Activated CD4-positive, alpha-beta memory T cell treated with anti-CD3 and anti-CD28 coated beads, Interleukin-2, amount 10 ng/mL, durations not matched to agents 7 days and 5 days (primary cell): ENCODE results near the gene CD3E. TPM values are rescaled to one million over a fixed set of nuclear protein-coding genes. Genes with fewer than 3 reads are reported as not detected.

ENCODE experiments used
- CTCF ChIA-PET: fragments of 350-600 bp; sonication (Branson Sonifier 250); formaldehyde crosslinking; loops from one replicate; lab custom pipeline; 2021; ENCODE audit warnings: antibody characterized with exemption, inconsistent platforms; lab: Charles Lee
- POLR2A ChIA-PET: fragments of 350-600 bp; sonication (Branson Sonifier 250); formaldehyde crosslinking; loops from one replicate; lab custom pipeline; 2021; ENCODE audit warnings: antibody characterized with exemption; lab: Charles Lee
- DNase-seq: peaks from one replicate; pipeline ENCODE4 v3.0.0-alpha.2; 2020
- H3K27ac Mint-ChIP-seq: one replicate; pipeline ENCODE4 v1.8.0; 2021; ENCODE audit warnings: mild to moderate bottlenecking, mixed read lengths
- H3K27me3 Mint-ChIP-seq: one replicate; pipeline ENCODE4 v1.8.0; 2021; ENCODE audit warnings: mixed read lengths
- H3K36me3 Mint-ChIP-seq: one replicate; pipeline ENCODE4 v1.8.0; 2021; ENCODE audit warnings: low read depth, mixed read lengths
- H3K4me1 Mint-ChIP-seq: one replicate; pipeline ENCODE4 v1.8.0; 2021; ENCODE audit warnings: mixed read lengths
- H3K4me3 Mint-ChIP-seq: one replicate; pipeline ENCODE4 v1.8.0; 2021; ENCODE audit warnings: mild to moderate bottlenecking, mixed read lengths
- H3K9me3 Mint-ChIP-seq: one replicate; pipeline ENCODE4 v1.8.0; 2021; ENCODE audit warnings: mixed read lengths
- total RNA-seq, 2 experiments: library from RNA; stranded (reverse); gene quantifications; one replicate each; pipeline ENCODE4 v1.2.3, GENCODE V29; 2021

The CD3E gene
- total RNA-seq, 2 experiments from 2014 or later = 639 to 653 TPM

GRCh38 chr11:118312328-118312727, 7.8 kb downstream of the CD3E start:
- Mint-ChIP-seq H3K9me3 (no peaks in the 10 kb centered on the region), H3K4me1 (peaks cover 88% of the 10 kb centered on the region), H3K4me3 (no peak overlapping the region), H3K27me3 (no peaks in the 10 kb centered on the region), H3K36me3 (peaks cover 82% of the 10 kb centered on the region), H3K27ac (peak overlapping the region; percentile 53)
- ChIA-PET CTCF (interaction anchor here (1.1 to 2.8 kb wide), 7 partner anchors 17 to 114 kb away, joined by 3 to 15 read pairs (median 5); partner anchors contain the start of gene CD3D), POLR2A (interaction anchor here (1.1 to 1.6 kb wide), 3 partner anchors 47 to 98 kb away, joined by 3 to 7 read pairs (median 4); partner anchors contain the start of genes MPZL3 and UBE4A)
- no peak for DNase-seq

GRCh38 chr11:118313242-118313641, 8.7 kb downstream of the CD3E start:
- Mint-ChIP-seq H3K36me3 (peaks cover 77% of the 10 kb centered on the region), H3K27me3 (no peaks in the 10 kb centered on the region), H3K4me3 (no peak overlapping the region), H3K27ac (no peak overlapping the region), H3K9me3 (no peaks in the 10 kb centered on the region), H3K4me1 (peaks cover 84% of the 10 kb centered on the region)
- ChIA-PET CTCF (interaction anchor here (0.8 to 3.0 kb wide), 3 partner anchors 17 to 40 kb away, joined by 3 to 12 read pairs (median 11); partner anchors contain the start of gene CD3D), POLR2A (no interaction called here)
- DNase-seq = no peak

DNA sequence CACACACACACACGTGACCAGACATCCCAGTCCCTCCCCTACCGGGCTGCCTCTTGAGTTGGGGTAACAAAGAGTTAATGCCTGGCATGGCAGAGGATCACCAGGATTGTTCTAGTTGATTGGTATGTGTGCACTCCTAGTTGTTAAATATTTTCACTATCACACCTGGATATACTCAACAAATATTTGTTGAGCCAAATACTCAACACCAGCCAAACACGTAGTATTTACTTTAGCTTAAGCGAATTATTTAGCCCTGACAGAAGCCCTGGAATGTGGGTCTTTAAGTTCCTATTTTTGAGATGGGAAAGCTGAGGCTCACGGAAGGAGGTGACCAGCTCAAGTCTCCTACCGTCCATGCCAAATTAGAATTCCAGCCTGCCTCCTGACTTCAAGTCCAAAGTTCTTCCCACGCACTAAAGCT, 10.5 kb downstream of the CD3E start:
- CTCF ChIA-PET = interaction anchor here (3.0 kb wide), 1 partner anchor 19 kb away, joined by 11 read pairs; no protein-coding TSS in a partner anchor
- H3K36me3 Mint-ChIP-seq = peaks cover 71% of the 10 kb centered on the region
- no peaks in the 10 kb centered on the region for H3K27me3 Mint-ChIP-seq
- peak overlapping the region; percentile 54 for H3K4me3 Mint-ChIP-seq
- DNase-seq = no peak
- POLR2A ChIA-PET = interaction anchor here (0.9 to 1.2 kb wide), 2 partner anchors 17 to 91 kb away, joined by 3 read pairs; partner anchors contain the start of gene JAML
- H3K27ac Mint-ChIP-seq = peak overlapping the region; percentile 97
- H3K9me3 Mint-ChIP-seq = no peaks in the 10 kb centered on the region
- peaks cover 85% of the 10 kb centered on the region for H3K4me1 Mint-ChIP-seq

- Mint-ChIP-seq H3K4me1 (peaks cover 76% of the 10 kb centered on the region), H3K27ac (peak overlapping the region; percentile 97), H3K27me3 (no peaks in the 10 kb centered on the region), H3K4me3 (no peak overlapping the region), H3K9me3 (no peaks in the 10 kb centered on the region), H3K36me3 (peaks cover 54% of the 10 kb centered on the region)
- DNase-seq = no peak
- POLR2A ChIA-PET = no interaction called here
- CTCF ChIA-PET = interaction anchor here (0.7 to 1.0 kb wide), 2 partner anchors 59 to 173 kb away, joined by 3 to 4 read pairs; no protein-coding TSS in a partner anchor
These were observed 13.6 kb downstream of the CD3E start for GRCh38 chr11:118318124-118318523.

DNA sequence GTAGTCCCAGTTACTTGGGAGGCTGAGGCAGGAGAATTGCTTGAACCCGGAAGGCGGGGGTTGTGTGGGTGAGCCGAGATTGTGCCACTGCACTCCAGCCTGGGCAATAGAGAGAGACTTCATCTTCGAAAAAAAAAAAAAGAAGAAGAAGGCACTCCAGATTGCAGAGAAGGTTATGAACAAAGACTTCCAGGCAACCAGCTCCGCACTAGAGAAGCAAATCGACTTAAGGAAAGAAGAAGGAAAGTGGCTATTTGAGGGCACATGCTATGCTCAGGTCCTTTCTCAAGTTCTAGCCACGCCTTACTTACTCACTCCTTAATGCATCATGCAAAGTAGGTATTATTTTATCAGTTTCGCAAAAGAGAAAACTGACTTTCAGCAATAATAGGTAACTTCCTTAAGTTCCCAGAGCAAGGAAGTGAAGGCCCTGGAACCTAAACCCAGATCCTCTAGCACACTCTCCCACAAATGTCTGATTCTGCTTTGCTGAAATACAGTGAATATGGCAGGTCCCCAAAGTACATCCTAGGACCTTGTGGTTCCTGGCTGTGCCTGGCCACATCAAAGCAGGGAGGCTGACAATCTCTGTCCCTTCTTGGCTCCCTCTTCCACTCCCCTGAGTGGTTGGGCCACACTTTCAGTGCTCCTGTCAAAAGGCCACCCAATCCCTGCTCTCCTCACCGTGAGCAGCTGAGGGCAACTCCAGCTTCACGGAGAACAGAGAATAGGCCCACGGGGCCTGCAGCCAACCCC, 14.2 kb downstream of the CD3E start:
- ChIA-PET CTCF (interaction anchor here (0.9 kb wide), 1 partner anchor 13 kb away, joined by 3 read pairs; no protein-coding TSS in a partner anchor), POLR2A (no interaction called here)
- Mint-ChIP-seq H3K27me3 (no peaks in the 10 kb centered on the region), H3K4me1 (peaks cover 74% of the 10 kb centered on the region), H3K4me3 (no peak overlapping the region), H3K36me3 (peaks cover 51% of the 10 kb centered on the region), H3K9me3 (no peaks in the 10 kb centered on the region), H3K27ac (peak overlapping the region; percentile 36)
- DNase-seq = no peak

GRCh38 chr11:118319337-118319707, 14.8 kb downstream of the CD3E start:
- Mint-ChIP-seq H3K27me3 (no peaks in the 10 kb centered on the region), H3K4me3 (no peak overlapping the region), H3K27ac (peak overlapping the region; percentile 36), H3K36me3 (peaks cover 46% of the 10 kb centered on the region), H3K4me1 (peaks cover 69% of the 10 kb centered on the region), H3K9me3 (no peaks in the 10 kb centered on the region)
- POLR2A ChIA-PET = no interaction called here
- no peak for DNase-seq
- CTCF ChIA-PET = interaction anchor here (0.9 kb wide), 1 partner anchor 14 kb away, joined by 3 read pairs; no protein-coding TSS in a partner anchor

DNA sequence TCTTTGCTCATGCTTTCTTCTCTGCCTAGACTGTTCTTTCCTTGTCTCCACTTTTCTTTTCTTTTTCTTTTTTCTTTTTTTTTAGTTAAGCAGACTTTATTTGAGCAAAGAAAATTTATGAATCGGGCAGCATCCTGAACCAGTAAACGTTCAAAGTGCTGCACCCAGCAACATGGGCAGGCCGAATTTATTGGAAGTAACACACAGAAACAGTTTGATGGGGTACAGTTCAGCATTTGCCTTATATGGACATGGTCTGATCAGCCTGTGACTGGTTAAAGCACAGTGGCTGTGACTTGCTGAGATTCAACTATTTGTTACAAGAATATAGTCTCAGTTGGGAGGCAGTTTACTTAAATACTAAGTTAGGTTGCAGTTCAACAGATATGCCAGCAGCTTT, 16.0 kb downstream of the CD3E start:
- H3K27me3 Mint-ChIP-seq = no peaks in the 10 kb centered on the region
- H3K4me3 Mint-ChIP-seq = no peak overlapping the region
- ChIA-PET CTCF (interaction anchor here (0.7 kb wide), 1 partner anchor 19 kb away, joined by 3 read pairs; no protein-coding TSS in a partner anchor), POLR2A (no interaction called here)
- no peak for DNase-seq
- H3K9me3 Mint-ChIP-seq = no peaks in the 10 kb centered on the region
- H3K36me3 Mint-ChIP-seq = peaks cover 35% of the 10 kb centered on the region
- no peak overlapping the region for H3K27ac Mint-ChIP-seq
- H3K4me1 Mint-ChIP-seq = peaks cover 58% of the 10 kb centered on the region

GRCh38 chr11:118321386-118322082, 17.0 kb downstream of the CD3E start:
- peaks cover 48% of the 10 kb centered on the region for H3K4me1 Mint-ChIP-seq
- ChIA-PET POLR2A (interaction anchor here (0.7 kb wide), 1 partner anchor 18 kb away, joined by 4 read pairs; no protein-coding TSS in a partner anchor), CTCF (interaction anchor here (0.9 kb wide), 1 partner anchor 26 kb away, joined by 3 read pairs; no protein-coding TSS in a partner anchor)

DNA sequence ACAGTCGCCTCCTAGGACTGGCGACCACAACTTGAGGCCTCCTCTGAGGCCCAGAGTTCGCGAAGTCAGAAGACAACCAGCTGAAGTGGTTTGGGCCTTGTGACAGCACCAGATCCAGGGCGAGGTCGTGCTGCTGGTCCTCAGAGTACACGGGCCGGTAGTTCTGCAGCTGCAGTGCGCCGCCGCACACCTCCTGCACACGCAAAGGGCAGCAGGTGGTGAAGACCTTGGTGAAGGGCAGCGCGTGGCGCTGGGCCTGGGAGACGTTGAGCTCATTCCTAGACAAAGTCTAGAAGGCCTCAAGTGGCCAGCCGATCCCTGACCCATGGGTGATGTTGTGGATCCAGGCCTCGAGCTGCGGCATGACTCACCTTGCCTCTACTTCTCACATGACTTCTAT, 18.2 kb downstream of the CD3E start:
- Mint-ChIP-seq H3K27me3 (no peaks in the 10 kb centered on the region), H3K4me1 (peaks cover 38% of the 10 kb centered on the region), H3K27ac (no peak overlapping the region), H3K36me3 (peaks cover 25% of the 10 kb centered on the region), H3K9me3 (no peaks in the 10 kb centered on the region), H3K4me3 (no peak overlapping the region)
- POLR2A ChIA-PET = interaction anchor here (1.7 kb wide), 1 partner anchor 18 kb away, joined by 7 read pairs; the partner anchor contains the start of gene CD3E
- CTCF ChIA-PET = interaction anchor here (0.9 kb wide), 1 partner anchor 27 kb away, joined by 3 read pairs; no protein-coding TSS in a partner anchor
- no peak for DNase-seq

More at GRCh38 chr11:118321386-118322082, 17.0 kb downstream of the CD3E start:
- peaks cover 32% of the 10 kb centered on the region for H3K36me3 Mint-ChIP-seq
- H3K27me3 Mint-ChIP-seq = no peaks in the 10 kb centered on the region
- no peak overlapping the region for H3K4me3 Mint-ChIP-seq
- H3K27ac Mint-ChIP-seq = no peak overlapping the region
- H3K9me3 Mint-ChIP-seq = no peaks in the 10 kb centered on the region
- DNase-seq = no peak

DNA sequence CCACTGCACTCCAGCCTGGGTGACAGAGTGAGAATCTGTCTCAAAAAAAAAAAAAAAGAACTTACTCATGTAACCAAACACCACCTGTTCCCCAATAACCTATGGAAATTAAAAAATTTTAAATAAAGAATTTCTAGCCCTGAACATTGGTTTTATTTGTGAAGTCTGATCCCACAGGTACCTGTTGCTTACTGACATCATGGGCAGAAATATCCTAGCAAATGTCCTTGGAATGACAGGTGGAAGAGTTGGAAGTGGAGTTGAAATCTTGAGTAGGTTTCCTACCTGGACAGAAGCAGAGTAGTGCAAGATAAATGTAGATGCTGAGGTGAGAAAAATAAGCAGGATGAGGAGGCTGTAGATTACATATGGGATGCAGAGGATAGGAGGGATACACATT, 20.8 kb downstream of the CD3E start:
- H3K4me3 Mint-ChIP-seq = no peak overlapping the region
- no peak for DNase-seq
- no peaks in the 10 kb centered on the region for H3K27me3 Mint-ChIP-seq
- peaks cover 9% of the 10 kb centered on the region for H3K36me3 Mint-ChIP-seq
- no peak overlapping the region for H3K27ac Mint-ChIP-seq
- ChIA-PET POLR2A (no interaction called here), CTCF (no interaction called here)
- H3K9me3 Mint-ChIP-seq = no peaks in the 10 kb centered on the region
- H3K4me1 Mint-ChIP-seq = peaks cover 18% of the 10 kb centered on the region

DNA sequence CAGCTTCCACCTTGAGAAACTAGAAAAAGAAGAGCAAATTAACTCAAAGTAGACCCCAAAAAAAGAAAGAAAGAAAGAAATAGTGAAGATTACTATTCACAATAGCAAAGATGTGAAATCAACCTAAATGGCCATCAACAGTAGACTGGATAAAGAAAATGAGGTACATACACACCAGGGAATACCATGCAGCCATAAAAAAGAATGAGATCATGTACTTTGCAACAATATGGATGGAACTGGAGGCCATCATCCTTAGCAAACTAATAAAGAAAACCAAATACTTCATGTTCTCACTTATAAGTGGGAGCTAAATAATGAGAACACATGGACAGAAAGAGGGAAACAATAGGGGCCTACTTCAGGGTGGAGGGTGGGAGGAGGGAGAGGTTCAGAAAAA, 24.2 kb downstream of the CD3E start:
- Mint-ChIP-seq H3K9me3 (no peaks in the 10 kb centered on the region), H3K27ac (no peak overlapping the region), H3K36me3 (peaks cover 8% of the 10 kb centered on the region), H3K27me3 (no peaks in the 10 kb centered on the region), H3K4me3 (no peak overlapping the region), H3K4me1 (peaks cover 3% of the 10 kb centered on the region)
- no peak for DNase-seq
- ChIA-PET POLR2A (interaction anchor here (1.5 to 2.0 kb wide), 2 partner anchors 10 to 24 kb away, joined by 4 to 10 read pairs; partner anchors contain the start of gene CD3E), CTCF (no interaction called here)

DNA sequence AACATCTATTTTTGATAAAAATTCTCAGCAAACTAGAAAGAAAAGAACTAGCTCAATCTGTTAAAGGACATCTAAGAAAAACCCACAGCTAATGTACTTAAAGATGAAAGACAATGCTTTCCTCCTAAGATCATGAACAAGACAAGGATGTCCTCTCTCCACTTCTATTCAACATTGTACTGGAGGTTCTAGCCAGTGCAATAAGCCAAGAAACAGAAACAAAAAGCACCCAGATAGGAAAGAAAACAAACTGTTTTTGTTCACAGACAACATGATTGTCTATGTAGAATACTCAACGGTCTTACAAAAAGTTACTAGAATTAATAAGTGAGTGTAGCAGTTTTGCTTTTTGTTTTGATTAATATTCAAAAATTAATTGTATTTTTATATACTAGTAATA, 30.2 kb downstream of the CD3E start:
- Mint-ChIP-seq H3K27me3 (no peaks in the 10 kb centered on the region), H3K4me3 (no peak overlapping the region), H3K4me1 (peaks cover 40% of the 10 kb centered on the region), H3K36me3 (peaks cover 42% of the 10 kb centered on the region), H3K27ac (peak overlapping the region; percentile 44), H3K9me3 (no peaks in the 10 kb centered on the region)
- no peak for DNase-seq
- POLR2A ChIA-PET = interaction anchor here (1.3 to 2.5 kb wide), 2 partner anchors 9 to 110 kb away, joined by 3 to 9 read pairs; partner anchors contain the start of genes CD3D, CD3G and JAML
- CTCF ChIA-PET = interaction anchor here (1.0 to 1.3 kb wide), 2 partner anchors 13 to 136 kb away, joined by 3 to 4 read pairs; no protein-coding TSS in a partner anchor
